Psoas muscle (tissue), 8 donors: ENCODE results near the gene RNLS. TPM values are rescaled to one million over a fixed set of nuclear protein-coding genes. Genes with fewer than 3 reads are reported as not detected.

Experiments used
- ATAC-seq, 4 donors: fragments of 200-7000 bp; cut with Tn5 transposase; one replicate each; pipeline ENCODE4 v1.9.1; 2020; ENCODE audit warnings: moderate library complexity in 3 of 4, mild to moderate bottlenecking in 2 of 4
- DNase-seq, 2 donors: peaks; one replicate each; pipeline ENCODE4 v3.0.0-alpha.2; 2020
- H3K27ac ChIP-seq: fragments of 200-600 bp; one replicate; pipeline ENCODE4 v1.8.0; 2022
- H3K27me3 ChIP-seq, 3 donors: fragments of 200-600 bp in 1 of 3; one replicate each; pipeline versions ENCODE4 v1.6.1 to v1.8.0; 2013 to 2022; ENCODE audit warnings: low read length in 2 of 3, mild to moderate bottlenecking in 2 of 3, moderate library complexity in 1 of 3; ENCODE audit not compliant: insufficient read depth in 3 of 3
- H3K36me3 ChIP-seq, 2 donors: fragments of 200-600 bp in 1 of 2; one replicate each; pipeline versions ENCODE4 v1.6.1 to v1.8.0; 2013 to 2022; ENCODE audit warnings: low read depth in 1 of 2, mild to moderate bottlenecking in 1 of 2, moderate library complexity in 1 of 2; ENCODE audit not compliant: insufficient read depth in 1 of 2
- H3K4me1 ChIP-seq: fragments of 200-600 bp; one replicate; pipeline ENCODE4 v1.8.0; 2022
- H3K4me3 ChIP-seq: fragments of 200-600 bp; one replicate; pipeline ENCODE4 v1.8.0; 2022; ENCODE audit warnings: mild to moderate bottlenecking
- H3K9me3 ChIP-seq: fragments of 200-600 bp; one replicate; pipeline ENCODE4 v1.8.0; 2022
- WGBS, 3 donors: extraction: QIAGEN DNeasy Blood & Tissue Kit; methylation state at CpG; one replicate each; pipeline versions ENCODE4 v1.1.6 to v1.1.7; 2013; 5-methylcytosine and 5-hydroxymethylcytosine counted together
- intact Hi-C, 2 donors: fragments of 100-400 bp; cut with DNase I; formaldehyde crosslinking; loops; one replicate each; pipeline versions ENCODE4 v1.11.0 to v1.14.2; 2022
- polyA plus RNA-seq, 3 donors: library from polyadenylated mRNA; stranded (reverse); fragments of 200-250 nt; gene quantifications; one replicate each; pipeline ENCODE4 v1.2.3, GENCODE V29; 2013
- total RNA-seq, 4 donors: library from RNA; stranded (reverse); fragmentation: NEBNext Ultra II Directional in 2 of 4; extraction: Animal tissue kit (Norgen Biotek cat#: 25700) in 2 of 4; gene quantifications; one replicate each; pipeline versions ENCODE4 v1.2.1 to v1.2.4, GENCODE V29; 2021 to 2023
- TF ChIP-seq, protein P1 (sequence below): fragments of 200-600 bp; IDR thresholded peaks from one replicate; pipeline ENCODE4 v1.8.0; 2022; ENCODE audit warnings: antibody characterized with exemption
- donor health status: healthy with polysubstance abuse.
- donor health status: DM: no; HTN: no; CAD: no; lungs with moderate emphysema.
- donor health status: Bipolar disorder and iron deficiency.
- donor health status: healthy.
- donor health status: DM: yes; HTN: yes; CAD: no.
- donor health status: DM: no; HTN: no; CAD: no.
- donor health status: DM: no; HTN: no; CAD: no.
- donor health status: DM: yes; HTN: yes; CAD: no.

RNLS gene
- total and polyA plus RNA-seq, 7 donors, result 3.0 to 9.2 (median 6.7) TPM

- no peak overlapping the region for H3K27ac ChIP-seq
- intact Hi-C loops, result loop anchor here (5.0 kb wide), 2 partner anchors 268 to 523 kb away; partner anchors contain the start of genes KLLN (in 2 of the 2) and PTEN (in 2 of the 2)
- peak; percentile 13 to 54 for DNase-seq
- H3K4me3 ChIP-seq, result peak overlapping the region; percentile 13
- 44 to 63% (median 44%) methylated on average over 11 of the region's 11 CpGs for WGBS, 3 donors
- H3K36me3 ChIP-seq, result no peaks in the 10 kb centered on the region
- H3K4me1 ChIP-seq, result peaks cover 18% of the 10 kb centered on the region
- TF ChIP-seq, protein P1, sequence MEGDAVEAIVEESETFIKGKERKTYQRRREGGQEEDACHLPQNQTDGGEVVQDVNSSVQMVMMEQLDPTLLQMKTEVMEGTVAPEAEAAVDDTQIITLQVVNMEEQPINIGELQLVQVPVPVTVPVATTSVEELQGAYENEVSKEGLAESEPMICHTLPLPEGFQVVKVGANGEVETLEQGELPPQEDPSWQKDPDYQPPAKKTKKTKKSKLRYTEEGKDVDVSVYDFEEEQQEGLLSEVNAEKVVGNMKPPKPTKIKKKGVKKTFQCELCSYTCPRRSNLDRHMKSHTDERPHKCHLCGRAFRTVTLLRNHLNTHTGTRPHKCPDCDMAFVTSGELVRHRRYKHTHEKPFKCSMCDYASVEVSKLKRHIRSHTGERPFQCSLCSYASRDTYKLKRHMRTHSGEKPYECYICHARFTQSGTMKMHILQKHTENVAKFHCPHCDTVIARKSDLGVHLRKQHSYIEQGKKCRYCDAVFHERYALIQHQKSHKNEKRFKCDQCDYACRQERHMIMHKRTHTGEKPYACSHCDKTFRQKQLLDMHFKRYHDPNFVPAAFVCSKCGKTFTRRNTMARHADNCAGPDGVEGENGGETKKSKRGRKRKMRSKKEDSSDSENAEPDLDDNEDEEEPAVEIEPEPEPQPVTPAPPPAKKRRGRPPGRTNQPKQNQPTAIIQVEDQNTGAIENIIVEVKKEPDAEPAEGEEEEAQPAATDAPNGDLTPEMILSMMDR, result no peak
- peak; percentile 49 to 87 (median 62) for ATAC-seq
- no peaks in the 10 kb centered on the region for H3K27me3 ChIP-seq
- no peaks in the 10 kb centered on the region for H3K9me3 ChIP-seq
These were observed 197.4 kb downstream of the RNLS start for GRCh38 chr10:88385601-88386203.

DNA sequence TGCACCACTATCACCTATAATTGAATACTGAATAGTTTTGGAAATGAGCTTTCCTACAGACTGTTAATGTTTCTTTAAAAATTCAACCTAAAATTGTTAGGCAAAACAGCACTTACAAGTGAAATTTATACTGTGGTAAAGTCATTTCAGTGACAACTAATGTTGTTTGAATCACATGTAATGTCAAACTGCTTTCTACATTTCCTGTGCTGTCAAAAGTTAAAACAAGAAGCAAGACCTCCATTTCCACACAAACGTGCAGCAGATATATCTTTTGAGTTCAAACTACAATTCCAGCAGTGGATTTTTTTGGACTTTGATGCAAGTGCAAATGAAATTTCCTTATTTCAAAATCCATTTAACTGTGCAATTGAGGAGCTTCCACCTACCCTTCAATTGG lies 199.8 kb downstream of the RNLS start:
- ATAC-seq, result no peak

DNA sequence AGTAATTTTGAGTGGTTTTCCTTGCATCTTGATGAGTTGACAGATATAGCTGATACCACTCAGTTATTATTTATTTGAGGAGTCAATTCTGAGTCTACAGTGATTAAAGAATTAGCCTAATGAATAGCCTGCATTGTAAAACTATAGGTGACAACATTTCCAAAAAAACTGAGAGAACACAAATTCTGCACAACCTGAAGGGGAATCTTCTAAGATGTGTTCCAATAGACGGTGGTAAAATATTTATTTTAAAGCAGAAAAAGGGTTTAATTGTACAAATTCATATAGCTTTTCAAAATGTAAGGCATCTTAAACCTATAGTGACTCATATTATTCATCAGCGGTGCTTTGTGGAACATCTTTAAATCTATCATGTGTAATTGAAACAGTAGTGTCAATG lies 200.4 kb downstream of the RNLS start:
- H3K4me1 ChIP-seq, result peaks cover 18% of the 10 kb centered on the region
- TF ChIP-seq, protein P1, result no peak
- 94 to 99% (median 95%) methylated on average over 2 of the region's 2 CpGs for WGBS, 3 donors
- H3K27ac ChIP-seq, result no peak overlapping the region
- intact Hi-C loops, result no loop called here
- H3K9me3 ChIP-seq, result no peaks in the 10 kb centered on the region
- H3K4me3 ChIP-seq, result no peak overlapping the region
- DNase-seq (no peak), ATAC-seq (no peak)
- no peaks in the 10 kb centered on the region for H3K27me3 ChIP-seq
- no peaks in the 10 kb centered on the region for H3K36me3 ChIP-seq

More for the DNA sequence above, 199.8 kb downstream of the RNLS start:
- Histone ChIP-seq H3K27me3 (no peaks in the 10 kb centered on the region), H3K27ac (no peak overlapping the region), H3K36me3 (no peaks in the 10 kb centered on the region), H3K9me3 (no peaks in the 10 kb centered on the region), H3K4me3 (no peak overlapping the region), H3K4me1 (peaks cover 18% of the 10 kb centered on the region)
- intact Hi-C loops, result no loop called here
- DNase-seq, result no peak
- 62 to 76% (median 65%) methylated on average over 1 of the region's 1 CpG for WGBS, 3 donors
- TF ChIP-seq, protein P1, result no peak

GRCh38 chr10:88379575-88379974 lies 203.5 kb downstream of the RNLS start:
- no peak for DNase-seq
- 63 to 68% (median 67%) methylated on average over 2 of the region's 2 CpGs for WGBS, 3 donors
- Histone ChIP-seq H3K9me3 (no peaks in the 10 kb centered on the region), H3K4me1 (no peaks in the 10 kb centered on the region), H3K4me3 (no peak overlapping the region), H3K27me3 (no peaks in the 10 kb centered on the region), H3K36me3 (no peaks in the 10 kb centered on the region), H3K27ac (no peak overlapping the region)
- TF ChIP-seq, protein P1, result no peak
- intact Hi-C loops, result no loop called here
- ATAC-seq, result peak in 2 of 4 donors; percentile 47 to 60

- intact Hi-C loops, result no loop called here
- ATAC-seq, result no peak
- no peak for DNase-seq
- Histone ChIP-seq H3K4me1 (no peaks in the 10 kb centered on the region), H3K27ac (no peak overlapping the region), H3K36me3 (no peaks in the 10 kb centered on the region), H3K9me3 (no peaks in the 10 kb centered on the region), H3K27me3 (no peaks in the 10 kb centered on the region), H3K4me3 (no peak overlapping the region)
- TF ChIP-seq, protein P1, result no peak
- 95 to 100% (median 97%) methylated on average over 1 of the region's 1 CpG for WGBS, 3 donors
These were observed 205.6 kb downstream of the RNLS start for GRCh38 chr10:88377510-88377909.
